Measurements from ENCODE around the gene FBXL19. TPM values are rescaled to one million over a fixed set of nuclear protein-coding genes. Genes with fewer than 3 reads are reported as not detected.

FBXL19 gene
- polyA plus RNA-seq, 1 donor from 2014 or later: 99.6 TPM

DNA sequence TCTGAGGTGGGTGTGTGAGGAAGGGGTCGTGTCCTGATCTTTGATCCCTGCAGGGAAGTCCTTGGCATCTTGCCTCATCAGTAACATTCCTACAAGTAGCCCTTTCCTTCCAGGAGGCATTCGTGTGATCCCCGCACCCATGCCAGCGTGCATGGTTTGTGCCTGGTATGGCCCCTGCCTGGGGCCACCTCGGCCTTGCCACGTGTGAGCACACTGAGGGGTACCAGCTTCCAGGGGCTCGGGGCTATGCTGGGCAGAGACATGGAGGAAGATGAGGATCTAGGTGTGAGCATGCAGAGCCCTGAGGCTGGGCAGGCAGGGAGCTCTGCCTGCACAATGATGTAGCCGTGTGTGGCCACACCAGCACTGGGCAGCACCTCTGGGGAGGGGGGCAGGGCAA, 67.7 kb downstream of the FBXL19 start:
- no peak overlapping the region for H2AFZ ChIP-seq (ENCODE audit: low read depth, low read length)
- H4K20me1 ChIP-seq (ENCODE audit: insufficient read depth): no peaks in the 10 kb centered on the region
- no peak overlapping the region for H3K4me3 ChIP-seq (ENCODE audit: low read length)
- H3K9me2 ChIP-seq (ENCODE audit: insufficient read depth, low read length): no peaks in the 10 kb centered on the region
- no peak overlapping the region for H3K9ac ChIP-seq (ENCODE audit: low read length)
- H3F3A ChIP-seq (ENCODE audit: insufficient read depth, low read length, poor library complexity, severe bottlenecking): no peaks in the 10 kb centered on the region
- H3K4me2 ChIP-seq (ENCODE audit: low read length): no peak overlapping the region
- no peak overlapping the region for H3K27ac ChIP-seq (ENCODE audit: low read length)
- TF ChIP-seq MXI1 (conservative IDR thresholded peaks at IDR 0.05; ENCODE audit: poor library complexity, severe bottlenecking): no peak
- TF ChIP-seq TAF1 (IDR thresholded peaks at IDR 0.05; ENCODE audit: low read depth): no peak
- TF ChIP-seq, protein P1, sequence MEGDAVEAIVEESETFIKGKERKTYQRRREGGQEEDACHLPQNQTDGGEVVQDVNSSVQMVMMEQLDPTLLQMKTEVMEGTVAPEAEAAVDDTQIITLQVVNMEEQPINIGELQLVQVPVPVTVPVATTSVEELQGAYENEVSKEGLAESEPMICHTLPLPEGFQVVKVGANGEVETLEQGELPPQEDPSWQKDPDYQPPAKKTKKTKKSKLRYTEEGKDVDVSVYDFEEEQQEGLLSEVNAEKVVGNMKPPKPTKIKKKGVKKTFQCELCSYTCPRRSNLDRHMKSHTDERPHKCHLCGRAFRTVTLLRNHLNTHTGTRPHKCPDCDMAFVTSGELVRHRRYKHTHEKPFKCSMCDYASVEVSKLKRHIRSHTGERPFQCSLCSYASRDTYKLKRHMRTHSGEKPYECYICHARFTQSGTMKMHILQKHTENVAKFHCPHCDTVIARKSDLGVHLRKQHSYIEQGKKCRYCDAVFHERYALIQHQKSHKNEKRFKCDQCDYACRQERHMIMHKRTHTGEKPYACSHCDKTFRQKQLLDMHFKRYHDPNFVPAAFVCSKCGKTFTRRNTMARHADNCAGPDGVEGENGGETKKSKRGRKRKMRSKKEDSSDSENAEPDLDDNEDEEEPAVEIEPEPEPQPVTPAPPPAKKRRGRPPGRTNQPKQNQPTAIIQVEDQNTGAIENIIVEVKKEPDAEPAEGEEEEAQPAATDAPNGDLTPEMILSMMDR (IDR thresholded peaks at IDR 0.05; ENCODE audit: poor library complexity, severe bottlenecking): no peak
- TF ChIP-seq, protein P2, sequence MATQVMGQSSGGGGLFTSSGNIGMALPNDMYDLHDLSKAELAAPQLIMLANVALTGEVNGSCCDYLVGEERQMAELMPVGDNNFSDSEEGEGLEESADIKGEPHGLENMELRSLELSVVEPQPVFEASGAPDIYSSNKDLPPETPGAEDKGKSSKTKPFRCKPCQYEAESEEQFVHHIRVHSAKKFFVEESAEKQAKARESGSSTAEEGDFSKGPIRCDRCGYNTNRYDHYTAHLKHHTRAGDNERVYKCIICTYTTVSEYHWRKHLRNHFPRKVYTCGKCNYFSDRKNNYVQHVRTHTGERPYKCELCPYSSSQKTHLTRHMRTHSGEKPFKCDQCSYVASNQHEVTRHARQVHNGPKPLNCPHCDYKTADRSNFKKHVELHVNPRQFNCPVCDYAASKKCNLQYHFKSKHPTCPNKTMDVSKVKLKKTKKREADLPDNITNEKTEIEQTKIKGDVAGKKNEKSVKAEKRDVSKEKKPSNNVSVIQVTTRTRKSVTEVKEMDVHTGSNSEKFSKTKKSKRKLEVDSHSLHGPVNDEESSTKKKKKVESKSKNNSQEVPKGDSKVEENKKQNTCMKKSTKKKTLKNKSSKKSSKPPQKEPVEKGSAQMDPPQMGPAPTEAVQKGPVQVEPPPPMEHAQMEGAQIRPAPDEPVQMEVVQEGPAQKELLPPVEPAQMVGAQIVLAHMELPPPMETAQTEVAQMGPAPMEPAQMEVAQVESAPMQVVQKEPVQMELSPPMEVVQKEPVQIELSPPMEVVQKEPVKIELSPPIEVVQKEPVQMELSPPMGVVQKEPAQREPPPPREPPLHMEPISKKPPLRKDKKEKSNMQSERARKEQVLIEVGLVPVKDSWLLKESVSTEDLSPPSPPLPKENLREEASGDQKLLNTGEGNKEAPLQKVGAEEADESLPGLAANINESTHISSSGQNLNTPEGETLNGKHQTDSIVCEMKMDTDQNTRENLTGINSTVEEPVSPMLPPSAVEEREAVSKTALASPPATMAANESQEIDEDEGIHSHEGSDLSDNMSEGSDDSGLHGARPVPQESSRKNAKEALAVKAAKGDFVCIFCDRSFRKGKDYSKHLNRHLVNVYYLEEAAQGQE (IDR thresholded peaks at IDR 0.05; ENCODE audit: borderline replicate concordance): no peak
- no peak for TF ChIP-seq EP300 (conservative IDR thresholded peaks at IDR 0.05; ENCODE audit: poor library complexity, severe bottlenecking)
- no peak for TF ChIP-seq EZH2 (IDR thresholded peaks at IDR 0.05; ENCODE audit: borderline replicate concordance, insufficient read depth, low read length, poor library complexity, severe bottlenecking)
- TF ChIP-seq SMC3 (conservative IDR thresholded peaks at IDR 0.05; ENCODE audit: poor library complexity): no peak
- no peak for TF ChIP-seq RAD21 (conservative IDR thresholded peaks at IDR 0.05)
- TF ChIP-seq POLR2AphosphoS5 (IDR thresholded peaks at IDR 0.05): no peak
- no peaks in the 10 kb centered on the region for H3K79me2 ChIP-seq (replicated peaks; ENCODE audit: insufficient read depth, low read length)
- no peaks in the 10 kb centered on the region for H3K9me3 ChIP-seq (ENCODE audit: low read length)
- no peaks in the 10 kb centered on the region for H3K36me3 ChIP-seq (ENCODE audit: insufficient read depth, low read length)
- no peaks in the 10 kb centered on the region for H3K27me3 ChIP-seq (ENCODE audit: insufficient read depth, low read depth, low read length)

DNA sequence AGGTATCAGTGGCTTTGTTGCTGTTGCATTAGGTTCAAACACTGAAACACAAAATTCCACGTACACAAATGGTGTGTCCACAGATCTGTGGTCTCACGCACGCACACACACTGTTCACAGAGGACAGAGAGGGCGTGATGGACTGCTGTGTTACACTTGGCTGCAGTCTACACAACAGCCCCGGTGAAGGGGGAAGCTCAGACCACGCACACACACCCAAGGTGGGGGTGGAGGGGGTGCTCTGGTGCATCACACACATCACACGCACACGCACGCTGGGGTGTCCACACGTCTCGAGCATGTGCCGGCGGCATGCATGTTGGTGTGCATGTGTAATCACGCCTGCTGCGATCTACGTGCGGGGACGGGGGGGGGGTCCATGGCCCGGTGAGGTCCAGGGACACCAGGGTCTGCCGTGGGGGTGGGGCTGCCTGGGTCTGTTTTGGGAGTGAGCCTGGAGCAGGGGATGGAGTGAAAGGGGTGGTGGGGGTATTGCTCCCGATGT, 69.0 kb downstream of the FBXL19 start:
- Histone ChIP-seq H3K4me3 (ENCODE audit: low read length) (no peak overlapping the region), H3K36me3 (ENCODE audit: insufficient read depth, low read length) (no peaks in the 10 kb centered on the region), H3K9me3 (ENCODE audit: low read length) (no peaks in the 10 kb centered on the region), H3K9ac (ENCODE audit: low read length) (no peak overlapping the region), H2AFZ (ENCODE audit: low read depth, low read length) (no peak overlapping the region), H3K79me2 (replicated peaks; ENCODE audit: insufficient read depth, low read length) (no peaks in the 10 kb centered on the region), H3K4me2 (ENCODE audit: low read length) (no peak overlapping the region), H3F3A (ENCODE audit: insufficient read depth, low read length, poor library complexity, severe bottlenecking) (no peaks in the 10 kb centered on the region), H3K27me3 (ENCODE audit: insufficient read depth, low read depth, low read length) (peaks cover under 1% of the 10 kb centered on the region), H3K9me2 (ENCODE audit: insufficient read depth, low read length) (no peaks in the 10 kb centered on the region), H3K27ac (ENCODE audit: low read length) (no peak overlapping the region), H4K20me1 (ENCODE audit: insufficient read depth) (no peaks in the 10 kb centered on the region)
- TF ChIP-seq EZH2 (IDR thresholded peaks at IDR 0.05; ENCODE audit: borderline replicate concordance, insufficient read depth, low read length, poor library complexity, severe bottlenecking) (no peak), MXI1 (conservative IDR thresholded peaks at IDR 0.05; ENCODE audit: poor library complexity, severe bottlenecking) (no peak), TAF1 (IDR thresholded peaks at IDR 0.05; ENCODE audit: low read depth) (no peak), POLR2AphosphoS5 (IDR thresholded peaks at IDR 0.05) (no peak), EP300 (conservative IDR thresholded peaks at IDR 0.05; ENCODE audit: poor library complexity, severe bottlenecking) (no peak), RAD21 (conservative IDR thresholded peaks at IDR 0.05) (no peak), SMC3 (conservative IDR thresholded peaks at IDR 0.05; ENCODE audit: poor library complexity) (no peak)
- TF ChIP-seq, protein P2 (IDR thresholded peaks at IDR 0.05; ENCODE audit: borderline replicate concordance): no peak
- TF ChIP-seq, protein P1 (IDR thresholded peaks at IDR 0.05; ENCODE audit: poor library complexity, severe bottlenecking): no peak

All from neural cell (in vitro differentiated cells).